AG04450 (cell line): ENCODE results near the gene APBA2. TPM values are rescaled to one million over a fixed set of nuclear protein-coding genes. Genes with fewer than 3 reads are reported as not detected.
"Not testable (repeated sequence)": the region's sequence is repeated elsewhere in the genome, so short reads cannot be mapped to it uniquely, and the experiment has no call there.

Experiments used
- CTCF ChIA-PET: fragments of 300-600, 350-600 bp; formaldehyde crosslinking; extraction: SDS; loops from one replicate; lab custom pipeline; 2022; ENCODE audit warnings: antibody characterized with exemption, inconsistent platforms; lab: Charles Lee
- POLR2A ChIA-PET: fragments of 350-600 bp; formaldehyde crosslinking; extraction: SDS; loops from one replicate; lab custom pipeline; 2021; ENCODE audit warnings: antibody characterized with exemption, inconsistent platforms; lab: Yijun Ruan, JAX
- DNase-seq: peaks from one replicate; pipeline ENCODE4 v3.0.0-alpha.2; 2011; ENCODE audit warnings: low read depth, low spot score
- H3K27ac ChIP-seq: one replicate; pipeline ENCODE4 v1.5.1; 2012; ENCODE audit warnings: low read depth, low read length, control low read depth
- H3K27me3 ChIP-seq: one replicate; pipeline ENCODE4 v1.6.0; 2012; ENCODE audit warnings: low read length; ENCODE audit not compliant: control insufficient read depth, insufficient read depth
- H3K4me3 ChIP-seq: 2 replicates; pipeline ENCODE4 v1.5.1; 2011; ENCODE audit warnings: mild to moderate bottlenecking, low read depth, low read length, control low read depth
- H3K9me3 ChIP-seq: 2 replicates; pipeline ENCODE4 v1.5.1; 2012; ENCODE audit warnings: low read length; ENCODE audit not compliant: control insufficient read depth, insufficient read depth
- polyA plus RNA-seq: library from polyadenylated mRNA; depleted of rRNA; stranded (reverse); fragments of >200 nt; gene quantifications from 2 replicates; pipeline ENCODE4 v1.2.3, GENCODE V29; 2011
- TF ChIP-seq, protein P1 (sequence below): IDR thresholded peaks from 2 replicates; pipeline ENCODE4 v1.5.1; 2011; ENCODE audit warnings: low read depth, low read length, control low read depth, inconsistent platforms

The APBA2 gene
- polyA plus RNA-seq, 1 experiment: 18.9 TPM

DNA sequence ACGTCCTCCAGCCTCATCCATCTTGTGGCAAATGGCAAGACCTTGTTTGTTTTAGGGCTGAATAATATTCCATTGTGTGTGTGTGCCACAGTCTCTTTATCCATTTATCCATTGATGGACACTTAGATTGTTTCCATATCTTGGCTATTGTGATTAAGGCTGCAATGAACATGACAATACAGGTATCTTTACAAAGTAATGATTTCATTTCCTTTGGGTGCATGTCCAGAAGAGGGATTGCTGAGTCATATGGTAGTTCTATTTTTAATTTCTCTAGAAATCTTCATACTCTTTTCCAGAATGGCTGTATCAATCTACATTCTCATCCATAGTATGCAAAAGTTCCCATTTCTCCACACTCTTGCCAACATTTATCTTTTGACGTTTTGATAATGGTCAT lies 31.2 kb upstream of the APBA2 start:
- H3K27me3 ChIP-seq, CTCF ChIA-PET, H3K9me3 ChIP-seq, H3K4me3 ChIP-seq, POLR2A ChIA-PET, H3K27ac ChIP-seq, DNase-seq: not testable (repeated sequence)

DNA sequence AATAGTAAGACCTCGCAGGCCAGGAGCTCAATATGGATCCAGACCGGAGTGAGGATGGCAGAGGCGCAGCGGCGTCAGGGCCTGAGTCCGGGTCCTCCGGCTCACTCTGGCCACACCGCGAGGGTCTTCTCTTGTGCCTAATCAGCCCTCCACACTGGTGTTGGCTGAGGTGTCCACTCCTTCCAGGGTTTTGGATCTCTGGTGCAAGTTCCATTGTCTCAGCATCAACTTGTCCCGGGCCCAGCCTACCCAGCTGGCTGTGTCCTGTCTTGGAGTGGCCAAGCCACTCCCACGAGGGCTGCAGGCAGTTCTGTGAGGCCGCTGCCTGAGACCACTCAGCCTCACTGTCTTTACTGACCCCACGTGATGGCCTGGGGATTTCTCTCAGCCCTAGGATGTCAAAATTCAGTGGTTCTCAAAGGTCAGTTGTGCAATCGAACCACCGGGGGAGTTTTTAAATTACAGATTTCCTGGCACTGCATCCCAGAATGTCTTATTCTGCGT lies 24.7 kb upstream of the APBA2 start:
- TF ChIP-seq, protein P1, sequence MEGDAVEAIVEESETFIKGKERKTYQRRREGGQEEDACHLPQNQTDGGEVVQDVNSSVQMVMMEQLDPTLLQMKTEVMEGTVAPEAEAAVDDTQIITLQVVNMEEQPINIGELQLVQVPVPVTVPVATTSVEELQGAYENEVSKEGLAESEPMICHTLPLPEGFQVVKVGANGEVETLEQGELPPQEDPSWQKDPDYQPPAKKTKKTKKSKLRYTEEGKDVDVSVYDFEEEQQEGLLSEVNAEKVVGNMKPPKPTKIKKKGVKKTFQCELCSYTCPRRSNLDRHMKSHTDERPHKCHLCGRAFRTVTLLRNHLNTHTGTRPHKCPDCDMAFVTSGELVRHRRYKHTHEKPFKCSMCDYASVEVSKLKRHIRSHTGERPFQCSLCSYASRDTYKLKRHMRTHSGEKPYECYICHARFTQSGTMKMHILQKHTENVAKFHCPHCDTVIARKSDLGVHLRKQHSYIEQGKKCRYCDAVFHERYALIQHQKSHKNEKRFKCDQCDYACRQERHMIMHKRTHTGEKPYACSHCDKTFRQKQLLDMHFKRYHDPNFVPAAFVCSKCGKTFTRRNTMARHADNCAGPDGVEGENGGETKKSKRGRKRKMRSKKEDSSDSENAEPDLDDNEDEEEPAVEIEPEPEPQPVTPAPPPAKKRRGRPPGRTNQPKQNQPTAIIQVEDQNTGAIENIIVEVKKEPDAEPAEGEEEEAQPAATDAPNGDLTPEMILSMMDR: no peak
- Histone ChIP-seq H3K4me3 (no peak overlapping the region), H3K27me3 (no peaks in the 10 kb centered on the region), H3K9me3 (no peaks in the 10 kb centered on the region), H3K27ac (no peak overlapping the region)
- POLR2A ChIA-PET: no interaction called here
- CTCF ChIA-PET: no interaction called here
- DNase-seq: no peak

- H3K27ac ChIP-seq, DNase-seq, CTCF ChIA-PET, POLR2A ChIA-PET, H3K9me3 ChIP-seq, H3K27me3 ChIP-seq, H3K4me3 ChIP-seq: not testable (repeated sequence)
Observed at GRCh38 chr15:28861589-28862293, 24.0 kb upstream of the APBA2 start.

- POLR2A ChIA-PET: interaction anchor here (0.7 kb wide), 1 partner anchor 15 kb away, joined by 4 read pairs; no protein-coding TSS in a partner anchor
- TF ChIP-seq, protein P1: no peak
- CTCF ChIA-PET: interaction anchor here (0.6 to 1.6 kb wide), 2 partner anchors 122 to 235 kb away, joined by 3 to 5 read pairs; no protein-coding TSS in a partner anchor
Observed at GRCh38 chr15:28868744-28869345, 16.9 kb upstream of the APBA2 start.

DNA sequence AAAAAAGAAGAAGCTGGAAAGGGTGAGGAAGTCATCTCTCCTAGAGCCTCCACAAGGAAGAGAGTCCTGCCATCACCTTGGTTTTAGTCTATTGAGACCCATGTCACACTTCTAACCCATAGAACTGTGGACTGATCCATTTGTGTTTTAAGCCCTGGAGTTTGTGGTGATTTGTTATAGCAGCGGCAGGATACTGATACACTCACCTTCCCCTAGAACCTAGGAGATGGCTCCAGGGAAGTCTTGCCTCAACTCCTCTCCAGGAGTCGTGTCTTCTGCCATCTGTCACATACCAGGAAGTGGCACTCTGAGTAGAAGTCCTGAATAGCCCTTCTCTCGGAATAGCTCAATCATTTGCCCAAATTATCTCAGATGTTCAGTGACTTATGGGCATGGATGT lies 14.6 kb upstream of the APBA2 start:
- no peak overlapping the region for H3K4me3 ChIP-seq
- CTCF ChIA-PET: no interaction called here
- POLR2A ChIA-PET: no interaction called here

More at GRCh38 chr15:28868744-28869345, 16.9 kb upstream of the APBA2 start:
- no peak overlapping the region for H3K27ac ChIP-seq
- no peaks in the 10 kb centered on the region for H3K27me3 ChIP-seq
- no peak overlapping the region for H3K4me3 ChIP-seq
- no peaks in the 10 kb centered on the region for H3K9me3 ChIP-seq
- no peak for DNase-seq

More for the DNA sequence above, 14.6 kb upstream of the APBA2 start:
- Histone ChIP-seq H3K27me3 (no peaks in the 10 kb centered on the region), H3K9me3 (no peaks in the 10 kb centered on the region), H3K27ac (no peak overlapping the region)
- TF ChIP-seq, protein P1: no peak
- DNase-seq: no peak
